ENCODE data around the gene CRAT.

DNA sequence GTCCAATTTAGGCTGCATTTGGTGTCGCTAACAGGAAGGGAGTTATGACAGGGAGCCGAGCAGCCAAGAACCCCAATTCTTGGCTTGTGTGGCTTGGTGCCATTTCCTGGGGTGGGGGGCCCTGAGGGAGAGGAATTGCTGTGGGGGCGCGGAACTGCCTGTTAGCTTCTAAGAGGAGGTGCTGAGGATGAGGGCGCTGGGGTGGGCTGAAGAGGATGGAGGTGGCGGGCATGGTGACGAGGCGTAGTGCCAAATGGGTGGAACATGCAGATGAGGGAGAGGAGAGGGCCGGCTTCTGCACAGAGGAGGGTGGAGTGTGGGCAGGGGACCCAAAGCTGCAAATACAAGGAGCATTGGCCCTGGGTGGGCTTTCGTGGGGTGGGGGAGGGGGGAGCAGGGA, 39.5 kb upstream of the CRAT start:
- TF ChIP-seq, protein P1, sequence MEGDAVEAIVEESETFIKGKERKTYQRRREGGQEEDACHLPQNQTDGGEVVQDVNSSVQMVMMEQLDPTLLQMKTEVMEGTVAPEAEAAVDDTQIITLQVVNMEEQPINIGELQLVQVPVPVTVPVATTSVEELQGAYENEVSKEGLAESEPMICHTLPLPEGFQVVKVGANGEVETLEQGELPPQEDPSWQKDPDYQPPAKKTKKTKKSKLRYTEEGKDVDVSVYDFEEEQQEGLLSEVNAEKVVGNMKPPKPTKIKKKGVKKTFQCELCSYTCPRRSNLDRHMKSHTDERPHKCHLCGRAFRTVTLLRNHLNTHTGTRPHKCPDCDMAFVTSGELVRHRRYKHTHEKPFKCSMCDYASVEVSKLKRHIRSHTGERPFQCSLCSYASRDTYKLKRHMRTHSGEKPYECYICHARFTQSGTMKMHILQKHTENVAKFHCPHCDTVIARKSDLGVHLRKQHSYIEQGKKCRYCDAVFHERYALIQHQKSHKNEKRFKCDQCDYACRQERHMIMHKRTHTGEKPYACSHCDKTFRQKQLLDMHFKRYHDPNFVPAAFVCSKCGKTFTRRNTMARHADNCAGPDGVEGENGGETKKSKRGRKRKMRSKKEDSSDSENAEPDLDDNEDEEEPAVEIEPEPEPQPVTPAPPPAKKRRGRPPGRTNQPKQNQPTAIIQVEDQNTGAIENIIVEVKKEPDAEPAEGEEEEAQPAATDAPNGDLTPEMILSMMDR (IDR thresholded peaks at IDR 0.05), result no peak
- no peak for TF ChIP-seq FOSL2 (IDR thresholded peaks at IDR 0.05)
- TF ChIP-seq FOSL2 (CRISPR knock-in tag; IDR thresholded peaks at IDR 0.05), result no peak
- TF ChIP-seq POLR2A (IDR thresholded peaks at IDR 0.05; ENCODE audit: low read length), result no peak
- no peak for TF ChIP-seq JUNB (IDR thresholded peaks at IDR 0.05)
- TF ChIP-seq ZSCAN20 (CRISPR knock-in tag; IDR thresholded peaks at IDR 0.05), result no peak
- TF ChIP-seq, protein P2, sequence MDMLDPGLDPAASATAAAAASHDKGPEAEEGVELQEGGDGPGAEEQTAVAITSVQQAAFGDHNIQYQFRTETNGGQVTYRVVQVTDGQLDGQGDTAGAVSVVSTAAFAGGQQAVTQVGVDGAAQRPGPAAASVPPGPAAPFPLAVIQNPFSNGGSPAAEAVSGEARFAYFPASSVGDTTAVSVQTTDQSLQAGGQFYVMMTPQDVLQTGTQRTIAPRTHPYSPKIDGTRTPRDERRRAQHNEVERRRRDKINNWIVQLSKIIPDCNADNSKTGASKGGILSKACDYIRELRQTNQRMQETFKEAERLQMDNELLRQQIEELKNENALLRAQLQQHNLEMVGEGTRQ (IDR thresholded peaks at IDR 0.05), result no peak
- TF ChIP-seq, protein P3, sequence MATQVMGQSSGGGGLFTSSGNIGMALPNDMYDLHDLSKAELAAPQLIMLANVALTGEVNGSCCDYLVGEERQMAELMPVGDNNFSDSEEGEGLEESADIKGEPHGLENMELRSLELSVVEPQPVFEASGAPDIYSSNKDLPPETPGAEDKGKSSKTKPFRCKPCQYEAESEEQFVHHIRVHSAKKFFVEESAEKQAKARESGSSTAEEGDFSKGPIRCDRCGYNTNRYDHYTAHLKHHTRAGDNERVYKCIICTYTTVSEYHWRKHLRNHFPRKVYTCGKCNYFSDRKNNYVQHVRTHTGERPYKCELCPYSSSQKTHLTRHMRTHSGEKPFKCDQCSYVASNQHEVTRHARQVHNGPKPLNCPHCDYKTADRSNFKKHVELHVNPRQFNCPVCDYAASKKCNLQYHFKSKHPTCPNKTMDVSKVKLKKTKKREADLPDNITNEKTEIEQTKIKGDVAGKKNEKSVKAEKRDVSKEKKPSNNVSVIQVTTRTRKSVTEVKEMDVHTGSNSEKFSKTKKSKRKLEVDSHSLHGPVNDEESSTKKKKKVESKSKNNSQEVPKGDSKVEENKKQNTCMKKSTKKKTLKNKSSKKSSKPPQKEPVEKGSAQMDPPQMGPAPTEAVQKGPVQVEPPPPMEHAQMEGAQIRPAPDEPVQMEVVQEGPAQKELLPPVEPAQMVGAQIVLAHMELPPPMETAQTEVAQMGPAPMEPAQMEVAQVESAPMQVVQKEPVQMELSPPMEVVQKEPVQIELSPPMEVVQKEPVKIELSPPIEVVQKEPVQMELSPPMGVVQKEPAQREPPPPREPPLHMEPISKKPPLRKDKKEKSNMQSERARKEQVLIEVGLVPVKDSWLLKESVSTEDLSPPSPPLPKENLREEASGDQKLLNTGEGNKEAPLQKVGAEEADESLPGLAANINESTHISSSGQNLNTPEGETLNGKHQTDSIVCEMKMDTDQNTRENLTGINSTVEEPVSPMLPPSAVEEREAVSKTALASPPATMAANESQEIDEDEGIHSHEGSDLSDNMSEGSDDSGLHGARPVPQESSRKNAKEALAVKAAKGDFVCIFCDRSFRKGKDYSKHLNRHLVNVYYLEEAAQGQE (IDR thresholded peaks at IDR 0.05), result no peak
- TF ChIP-seq MYC (IDR thresholded peaks at IDR 0.05; ENCODE audit: borderline replicate concordance, low read length), result no peak

Measured in A549 (cell line).